ENCODE data around the gene FGD1.

The FGD1 gene

DNA sequence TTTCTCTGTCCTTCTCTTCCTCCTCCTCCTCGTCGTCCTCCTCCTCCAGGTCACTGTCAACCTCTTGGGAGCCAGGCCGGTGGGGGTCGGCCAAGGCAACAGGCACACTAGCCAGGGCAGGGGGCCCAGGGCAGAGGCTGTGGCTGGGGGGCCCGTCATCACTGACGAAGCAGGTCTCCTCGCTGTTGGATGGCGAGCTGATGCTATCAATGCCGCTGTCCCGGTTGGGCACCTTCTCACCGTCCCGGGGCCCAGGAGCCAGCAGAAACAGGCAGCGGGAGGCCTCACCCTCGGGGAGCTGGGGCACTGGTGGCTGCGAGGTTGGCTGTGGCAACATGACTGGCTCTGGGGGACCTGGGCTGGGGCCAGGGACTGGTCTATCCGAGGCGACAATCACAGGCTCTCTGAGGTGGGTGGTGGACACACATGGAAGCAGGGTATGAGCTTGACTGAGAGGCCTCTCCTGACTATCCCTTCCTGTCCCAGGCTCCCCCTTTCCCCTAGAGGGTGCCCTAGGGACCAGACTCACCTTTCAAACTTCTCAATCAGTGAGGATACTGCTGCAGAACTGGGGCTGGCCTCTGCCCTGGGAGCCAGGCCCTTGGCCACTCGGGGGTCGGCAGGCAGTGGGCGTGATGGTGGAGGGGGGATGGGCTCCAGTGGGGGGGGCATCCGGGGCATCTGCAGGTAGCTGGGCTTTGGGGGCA, 25.8 kb downstream of the FGD1 start:
- no peak for DNase-seq

DNA sequence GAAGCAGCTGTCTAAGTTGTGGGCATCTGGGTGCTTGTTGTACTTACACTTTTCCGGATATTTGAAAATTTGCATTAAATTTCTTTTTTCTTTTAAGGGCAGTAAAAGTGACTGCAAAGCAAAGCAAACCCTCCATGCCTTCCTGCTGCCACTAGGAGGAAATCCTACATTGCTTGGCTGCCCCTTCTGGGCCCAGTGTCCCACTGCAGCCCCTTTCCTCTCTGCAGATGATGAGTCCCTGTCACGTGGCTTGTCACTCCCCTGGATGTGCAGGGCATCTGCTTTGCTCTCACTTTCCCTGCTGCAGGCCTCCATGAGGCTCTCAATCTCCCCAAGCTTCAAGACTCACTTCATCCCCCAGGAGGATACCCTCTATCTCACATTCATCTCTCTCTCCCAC, 43.1 kb downstream of the FGD1 start:
- DNase-seq: no peak

DNA sequence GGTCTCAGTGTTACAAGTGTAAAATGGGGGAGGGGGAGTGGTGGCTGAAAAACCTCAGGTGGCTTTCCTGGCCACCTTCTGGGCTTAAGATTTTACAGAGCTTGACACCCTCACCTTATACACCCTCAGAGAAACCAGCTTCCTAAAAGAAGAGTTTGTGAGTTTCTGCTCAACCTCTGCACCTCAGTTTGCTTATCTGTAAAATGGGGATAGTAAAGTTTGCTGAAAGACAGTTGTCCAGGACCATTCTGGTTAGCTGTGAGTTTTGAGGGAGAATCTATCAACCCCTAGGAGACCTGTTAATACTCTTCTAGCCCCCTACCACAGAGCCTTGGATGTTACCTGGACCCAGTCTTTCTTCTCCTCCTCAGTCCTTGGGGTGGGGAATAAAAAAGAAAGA, 46.1 kb downstream of the FGD1 start:
- DNase-seq: no peak

DNA sequence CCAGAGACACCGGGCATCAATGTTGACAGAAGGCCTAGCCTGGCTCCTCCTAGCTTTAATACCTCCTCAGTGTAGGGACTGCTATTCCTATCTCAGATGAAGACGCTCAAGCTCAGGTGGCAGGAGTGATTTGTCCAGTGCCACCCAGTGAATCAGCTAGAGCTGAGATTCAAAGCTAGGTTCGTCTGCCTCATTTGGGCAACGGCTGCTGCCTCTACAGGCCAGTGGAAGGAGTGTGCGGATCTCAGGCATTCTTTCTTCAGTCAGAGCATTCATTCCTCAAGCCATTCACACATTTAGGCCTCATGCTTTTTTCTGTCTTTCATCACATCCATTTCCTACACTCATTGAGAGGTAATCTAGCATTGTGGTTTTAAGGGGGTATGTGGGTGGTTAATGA, 48.6 kb downstream of the FGD1 start:
- DNase-seq: no peak

- DNase-seq: no peak
Observed at GRCh38 chrX:54446084-54446483, 50.0 kb downstream of the FGD1 start.

DNA sequence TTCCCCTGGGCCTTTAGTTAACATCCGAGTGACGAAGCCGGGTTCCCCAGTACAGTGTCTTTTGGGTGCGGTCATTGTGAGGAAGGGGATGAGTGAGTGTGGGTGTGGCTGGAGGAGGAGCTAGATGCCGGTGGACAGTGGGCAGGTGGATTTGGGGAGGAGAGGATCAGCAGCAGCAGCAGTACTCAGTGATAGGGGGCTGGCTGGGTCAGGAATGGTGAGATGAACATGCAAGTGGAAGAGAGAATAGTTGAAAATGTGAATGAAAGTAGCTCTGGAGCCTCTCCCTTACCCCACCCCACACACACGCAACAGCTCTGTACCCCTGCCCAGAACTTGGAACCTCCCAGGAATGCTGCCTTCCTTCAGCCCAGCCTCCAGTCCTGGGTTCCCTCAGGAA, 51.3 kb downstream of the FGD1 start:
- DNase-seq: no peak

DNA sequence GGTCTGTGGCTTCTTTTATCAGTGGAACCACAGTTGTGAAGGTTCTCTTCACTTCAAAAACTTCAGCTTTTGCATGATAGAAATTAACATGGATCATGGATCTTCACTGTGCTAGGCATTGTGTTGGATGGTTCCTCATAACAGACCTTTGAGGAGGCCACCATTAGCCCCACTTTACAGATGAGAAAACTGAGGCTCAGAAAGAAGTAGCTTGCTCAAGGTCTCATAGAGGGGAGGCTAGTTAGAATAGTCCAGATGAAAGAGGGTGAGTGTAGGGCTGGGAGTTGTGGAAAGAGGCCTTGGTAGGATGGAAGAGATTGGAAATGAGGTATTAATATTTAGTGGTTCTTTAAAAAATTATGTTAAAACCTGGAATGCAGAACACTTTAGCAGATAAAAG, 53.2 kb downstream of the FGD1 start:
- no peak for DNase-seq

GRCh38 chrX:54439960-54440871, 55.8 kb downstream of the FGD1 start, which contains the start of gene TSR2:
Gene TSR2 (plus strand): TSS chrX:54440404. CDS start chrX:54440422, 18 bp downstream.
- DNase-seq: peak; percentile 74 to 77

DNA sequence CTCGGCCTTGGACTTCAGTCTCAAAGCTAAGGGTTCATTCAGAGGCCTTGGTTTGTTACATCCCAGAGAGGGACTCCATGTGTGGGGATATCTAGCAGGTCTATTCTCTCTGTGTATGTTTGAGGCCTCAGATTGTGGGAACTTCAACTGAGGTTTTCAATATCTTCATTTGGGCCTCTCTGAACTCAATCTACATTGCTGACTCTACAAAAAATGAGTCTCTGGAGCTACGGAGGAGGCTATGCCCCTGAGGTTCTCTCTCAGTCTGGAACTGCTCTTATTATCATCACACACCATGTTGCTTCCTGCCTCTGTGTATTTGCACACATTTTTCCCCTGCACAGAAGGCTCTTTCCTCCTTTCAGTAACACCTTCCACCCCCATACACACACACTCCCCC, 60.9 kb downstream of the FGD1 start:
- DNase-seq: no peak

DNA sequence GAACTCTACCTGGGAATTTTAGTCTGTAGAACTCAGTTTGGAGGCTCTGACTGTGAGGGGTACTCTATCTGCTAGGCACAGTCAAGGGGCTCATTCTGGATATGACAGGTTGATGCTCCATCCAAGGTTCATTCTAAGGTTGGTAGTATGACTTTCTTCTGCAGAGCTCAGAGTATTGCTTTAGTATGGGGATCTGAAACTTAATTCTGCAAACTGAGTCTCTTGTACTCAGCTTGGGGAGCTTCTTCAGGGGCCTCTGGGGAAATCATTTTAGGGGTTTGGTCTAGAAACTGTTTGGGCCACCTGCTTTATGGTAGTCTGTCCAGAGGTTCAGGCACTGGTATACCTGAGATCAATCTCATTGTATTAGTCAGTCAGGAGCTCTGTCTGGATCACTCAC, 65.5 kb downstream of the FGD1 start:
- no peak for DNase-seq

DNA sequence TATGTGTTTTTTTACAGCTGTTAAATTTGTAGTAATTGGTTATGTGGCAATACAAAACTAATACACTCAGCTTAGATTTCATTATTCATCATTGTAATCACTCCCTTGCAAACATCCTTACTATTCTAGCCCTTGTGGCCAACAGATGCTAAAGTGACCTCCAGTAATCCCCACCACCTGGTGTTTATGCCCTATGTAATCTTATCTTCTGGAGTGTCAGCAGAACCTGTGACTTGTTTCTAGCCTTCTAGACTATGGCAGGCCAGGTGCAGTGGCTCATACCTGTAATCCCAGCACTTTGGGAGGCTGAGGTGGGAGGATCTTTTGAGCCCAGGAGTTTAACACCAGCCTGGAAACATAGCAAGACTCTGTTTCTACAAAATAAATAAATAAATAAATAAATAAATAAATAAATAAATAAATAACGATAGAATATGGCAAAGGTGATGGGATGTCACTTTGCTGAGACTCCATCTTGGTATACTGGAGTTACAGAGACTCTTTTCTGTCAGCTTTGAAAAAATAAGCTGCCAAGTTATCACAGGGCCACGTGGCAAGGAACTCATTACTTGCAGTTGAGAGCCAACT, 68.1 kb downstream of the FGD1 start:
- DNase-seq: no peak

DNA sequence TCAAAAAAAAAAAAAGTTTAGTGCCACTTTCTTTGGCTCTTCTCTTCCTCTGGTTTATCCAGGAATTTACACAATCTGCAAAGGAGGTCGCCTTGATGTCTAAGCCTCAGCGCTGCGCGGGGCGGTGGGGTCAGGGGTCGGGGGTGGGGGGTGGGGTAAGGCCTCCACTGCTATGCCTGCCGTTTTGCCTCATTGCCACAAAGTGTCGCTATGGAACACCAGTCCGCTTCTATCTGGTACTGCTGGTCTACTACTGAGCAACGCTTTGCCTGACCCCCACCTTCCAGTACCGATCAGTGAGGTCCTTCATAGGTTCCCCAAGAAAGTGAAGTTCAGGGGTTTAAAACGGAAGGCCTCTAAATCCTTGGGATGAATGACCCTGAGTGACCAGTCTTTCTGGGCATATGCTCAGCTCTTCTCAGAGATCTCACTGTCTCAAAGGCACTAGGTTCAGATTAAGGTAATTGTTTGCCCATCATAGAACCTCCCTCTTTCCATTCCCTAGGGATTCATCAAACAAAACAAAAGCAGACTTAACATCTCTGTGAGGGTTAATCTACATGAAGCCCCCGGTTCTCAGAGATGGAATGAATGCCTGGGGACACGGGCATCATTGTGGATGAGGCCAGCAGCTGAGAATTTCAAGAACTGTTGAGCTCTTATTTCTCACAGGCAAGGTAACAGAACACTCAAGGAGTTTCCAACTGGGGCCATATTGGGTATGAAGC, 72.7 kb downstream of the FGD1 start:
- DNase-seq: no peak

- DNase-seq: no peak
Observed at GRCh38 chrX:54422168-54422567, 73.9 kb downstream of the FGD1 start.

- DNase-seq: no peak
Observed at GRCh38 chrX:54419559-54420302, 76.3 kb downstream of the FGD1 start.

GRCh38 chrX:54416965-54417364, 79.1 kb downstream of the FGD1 start:
- DNase-seq: no peak

GRCh38 chrX:54415534-54416350, 80.3 kb downstream of the FGD1 start:
- DNase-seq: no peak

GRCh38 chrX:54413753-54414152, 82.3 kb downstream of the FGD1 start:
- no peak for DNase-seq

DNA sequence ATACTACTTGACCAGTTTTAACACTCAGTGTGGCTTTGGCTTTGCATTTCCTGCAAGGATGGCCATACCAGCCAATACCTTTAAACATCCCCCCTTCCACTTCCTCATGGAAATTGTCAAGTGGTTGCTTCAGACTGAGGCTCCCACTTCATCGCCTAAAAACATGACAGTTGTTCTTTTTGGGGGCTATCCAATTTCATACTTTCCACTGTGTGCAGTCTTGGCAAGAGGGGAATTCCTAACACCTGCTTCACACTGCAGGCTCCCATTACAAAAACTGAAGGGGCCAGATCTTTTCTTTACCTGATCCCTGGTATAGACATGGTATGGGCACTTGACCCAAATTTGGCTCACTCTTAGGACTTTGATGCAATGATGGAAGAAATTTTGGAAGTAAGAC, 84.3 kb downstream of the FGD1 start:
- no peak for DNase-seq

DNA sequence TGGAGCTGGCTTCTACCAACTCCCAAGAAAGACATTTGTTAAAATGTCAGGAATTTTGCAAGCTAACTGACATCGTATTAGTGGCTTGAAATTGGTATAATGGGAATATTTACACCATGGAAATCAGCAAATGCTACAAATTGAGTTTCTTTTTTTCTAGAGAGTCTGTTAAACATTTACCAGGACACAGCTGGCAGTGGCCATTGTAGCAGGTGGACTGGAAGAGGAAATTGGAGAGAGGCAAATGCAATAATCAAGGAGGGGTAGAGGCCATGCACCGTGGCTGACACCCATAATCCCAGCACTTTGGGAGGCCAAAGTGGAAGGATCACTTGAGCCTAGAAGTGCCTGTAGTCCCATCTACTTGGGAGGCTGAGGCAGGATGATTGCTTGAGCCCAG, 88.8 kb downstream of the FGD1 start:
- DNase-seq: no peak

DNA sequence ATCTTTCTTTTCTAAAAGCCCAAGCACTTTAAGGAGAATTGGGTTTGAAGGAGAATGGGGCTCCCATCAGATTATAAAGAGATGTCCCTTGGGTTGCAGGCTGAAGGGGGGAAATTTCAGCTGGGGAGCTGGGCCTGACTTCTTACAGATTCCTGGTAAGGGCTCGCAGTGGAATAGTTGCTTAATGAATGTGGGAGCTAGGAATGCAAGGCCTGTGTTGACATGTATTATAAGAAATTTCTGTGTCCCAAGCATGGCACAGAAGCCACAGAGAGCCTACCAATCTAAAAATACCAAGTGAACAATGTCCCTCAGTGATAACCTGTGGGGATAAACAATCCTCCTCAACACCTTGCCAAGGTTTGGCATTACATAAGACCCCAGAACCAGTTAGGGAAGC, 98.9 kb downstream of the FGD1 start:
- DNase-seq: no peak
